Panc1 (cell line): ENCODE measurements around the gene LBH. TPM values are rescaled to one million over a fixed set of nuclear protein-coding genes. Genes with fewer than 3 reads are reported as not detected.

Source experiments
- ATAC-seq: fragments of 200-7000 bp; cut with Tn5 transposase; 2 replicates; pipeline ENCODE4 v1.9.1; 2020; ENCODE audit warnings: mild to moderate bottlenecking, moderate library complexity
- BruUV-seq: library from RNA; stranded (reverse); fragments of 400-500 nt; replicated peaks from 2 replicates; lab custom pipeline; 2021; lab: Mats Ljungman, UMichigan
- CTCF ChIA-PET: fragments of 300-600 bp; sonication (Branson Sonifier 250); formaldehyde crosslinking; loops from one replicate; lab custom pipeline; 2022; ENCODE audit warnings: antibody characterized with exemption; lab: Charles Lee
- POLR2A ChIA-PET: fragments of 300-600 bp; sonication (Branson Sonifier 250); formaldehyde crosslinking; loops from one replicate; lab custom pipeline; 2022; ENCODE audit warnings: antibody characterized with exemption; lab: Charles Lee
- DNase-seq: peaks from one replicate; pipeline ENCODE4 v3.0.0-alpha.2; 2010; ENCODE audit warnings: low read depth, low spot score
- H3K27ac ChIP-seq: 2 replicates; pipeline ENCODE4 v1.5.1; 2011; ENCODE audit warnings: mild to moderate bottlenecking, low read length, inconsistent platforms
- H3K27me3 ChIP-seq: fragments of 200-500 bp; sonication (Bioruptor generic); 2 replicates; pipeline ENCODE4 v1.6.0; 2014; ENCODE audit warnings: low read length, inconsistent platforms; ENCODE audit not compliant: control insufficient read depth, insufficient read depth
- H3K36me3 ChIP-seq: fragments of 200-500 bp; sonication (Bioruptor generic); 2 replicates; pipeline ENCODE4 v1.5.1; 2014; ENCODE audit warnings: inconsistent platforms, mild to moderate bottlenecking, low read length, moderate library complexity; ENCODE audit not compliant: control insufficient read depth, insufficient read depth
- H3K4me1 ChIP-seq: 2 replicates; pipeline ENCODE4 v1.5.1; 2011; ENCODE audit warnings: inconsistent platforms, mild to moderate bottlenecking, low read length, moderate library complexity; ENCODE audit not compliant: control insufficient read depth, insufficient read depth
- H3K4me3 ChIP-seq, 2 experiments: 2 replicates each; pipeline ENCODE4 v1.5.1; 2011 to 2012; ENCODE audit warnings: low read depth in 2 of 2, low read length in 2 of 2, mild to moderate bottlenecking in 2 of 2, inconsistent platforms in 1 of 2, moderate library complexity in 1 of 2
- H3K9me3 ChIP-seq: fragments of 200-500 bp; sonication (Bioruptor generic); 2 replicates; pipeline ENCODE4 v1.5.1; 2014; ENCODE audit warnings: low read depth, mild to moderate bottlenecking, inconsistent platforms, low read length, moderate library complexity; ENCODE audit not compliant: control insufficient read depth, insufficient read depth
- CTCF ChIP-seq: fragments of 450-650 bp; IDR thresholded peaks from 2 replicates; pipeline ENCODE4 v1.5.1; 2017; ENCODE audit warnings: mild to moderate bottlenecking
- POLR2AphosphoS5 ChIP-seq: IDR thresholded peaks from 2 replicates; pipeline ENCODE4 v1.6.1; 2012; ENCODE audit warnings: mild to moderate bottlenecking, low read depth, low read length, moderate library complexity
- REST ChIP-seq, 2 experiments: IDR thresholded peaks; 2 replicates each; pipeline ENCODE4 v1.6.1; 2011 to 2012; ENCODE audit warnings: low read depth in 2 of 2, control low read depth in 1 of 2, low read length in 1 of 2, mild to moderate bottlenecking in 1 of 2, moderate library complexity in 1 of 2; ENCODE audit not compliant: insufficient read depth in 1 of 2
- SIN3A ChIP-seq: IDR thresholded peaks from 2 replicates; pipeline ENCODE4 v1.6.1; 2012; ENCODE audit warnings: low read depth, mild to moderate bottlenecking, low read length, moderate library complexity, borderline replicate concordance; ENCODE audit not compliant: insufficient read depth
- TCF7L2 ChIP-seq: IDR thresholded peaks from 2 replicates; pipeline ENCODE4 v1.6.1; 2011; ENCODE audit warnings: mild to moderate bottlenecking, low read depth, low read length, inconsistent platforms
- in situ Hi-C: cut with HindIII; loops from 2 replicates; pipeline ENCODE4 v1.10.0; 2016; ENCODE audit warnings: low sequenced_read_pairs, low pct_unique_long_range_greater_than_20kb
- intact Hi-C: fragments of 100-400 bp; cut with micrococcal nuclease; formaldehyde crosslinking; loops from one replicate; pipeline ENCODE4 v1.10.0; 2022; ENCODE audit not compliant: unreplicated experiment
- total RNA-seq: library from RNA; stranded (reverse); gene quantifications from one replicate; pipeline ENCODE4 v1.2.1, GENCODE V29; 2021; ENCODE audit not compliant: unreplicated experiment

The LBH gene
- total RNA-seq, 1 experiment from 2014 or later: 2.2 TPM

- no peaks in the 10 kb centered on the region for H3K27me3 ChIP-seq
- CTCF ChIA-PET: no interaction called here
- no peak overlapping the region for H3K27ac ChIP-seq
- BruUV-seq: no TSS peak
- in situ Hi-C loops: no loop called here
- H3K9me3 ChIP-seq: no peaks in the 10 kb centered on the region
- ATAC-seq (no peak), DNase-seq (no peak)
- intact Hi-C loops: no loop called here
- POLR2A ChIA-PET: interaction anchor here (0.6 kb wide), 1 partner anchor 16 kb away, joined by 3 read pairs; no protein-coding TSS in a partner anchor
- H3K4me3 ChIP-seq: no peak overlapping the region
- H3K4me1 ChIP-seq: no peaks in the 10 kb centered on the region
- no peaks in the 10 kb centered on the region for H3K36me3 ChIP-seq
- TF ChIP-seq SIN3A (no peak), TCF7L2 (no peak), POLR2AphosphoS5 (no peak), REST (IDR thresholded peaks at IDR 0.05; ENCODE audit: insufficient read depth in 1 of 2, low read depth in 2 of 2, low read length in 1 of 2) (no peak), CTCF (no peak)
Measured at GRCh38 chr2:30300456-30301221, 69.3 kb downstream of the LBH start.

GRCh38 chr2:30301551-30301950 lies 70.2 kb downstream of the LBH start:
- Histone ChIP-seq H3K4me3 (no peak overlapping the region), H3K27me3 (no peaks in the 10 kb centered on the region), H3K27ac (no peak overlapping the region), H3K36me3 (no peaks in the 10 kb centered on the region), H3K9me3 (no peaks in the 10 kb centered on the region), H3K4me1 (no peaks in the 10 kb centered on the region)
- TF ChIP-seq SIN3A (no peak), POLR2AphosphoS5 (no peak), CTCF (no peak), TCF7L2 (no peak)
- ChIA-PET POLR2A (interaction anchor here (0.6 kb wide), 1 partner anchor 16 kb away, joined by 3 read pairs; no protein-coding TSS in a partner anchor), CTCF (interaction anchor here (0.5 kb wide), 1 partner anchor 124 kb away, joined by 7 read pairs; no protein-coding TSS in a partner anchor)
- in situ Hi-C loops (no loop called here), intact Hi-C loops (no loop called here)
- DNase-seq (no peak), ATAC-seq (no peak)
- no TSS peak for BruUV-seq
